ENCODE measurements around the gene RECQL5.
"Not testable (repeated sequence)": the region's sequence is repeated elsewhere in the genome, so short reads cannot be mapped to it uniquely, and the experiment has no call there.

Gene RECQL5

GRCh38 chr17:75639327-75639726 is 27.6 kb downstream of the RECQL5 start:
- no peak for TF ChIP-seq ZFX (IDR thresholded peaks at IDR 0.05; ENCODE audit: borderline replicate concordance)
- no peak for TF ChIP-seq CTCF (IDR thresholded peaks at IDR 0.05)
- H3K27ac ChIP-seq = no peak overlapping the region

GRCh38 chr17:75638893-75639292 is 28.1 kb downstream of the RECQL5 start:
- H3K27ac ChIP-seq = no peak overlapping the region
- TF ChIP-seq CTCF (IDR thresholded peaks at IDR 0.05) (no peak), ZFX (IDR thresholded peaks at IDR 0.05; ENCODE audit: borderline replicate concordance) (no peak)

GRCh38 chr17:75638039-75638438 is 28.9 kb downstream of the RECQL5 start:
- H3K27ac ChIP-seq = not testable (repeated sequence)

GRCh38 chr17:75637551-75637950 is 29.4 kb downstream of the RECQL5 start:
- no peak for TF ChIP-seq CTCF (IDR thresholded peaks at IDR 0.05)
- no peak for TF ChIP-seq ZFX (IDR thresholded peaks at IDR 0.05; ENCODE audit: borderline replicate concordance)
- no peak overlapping the region for H3K27ac ChIP-seq

- TF ChIP-seq CTCF (IDR thresholded peaks at IDR 0.05) (no peak), ZFX (IDR thresholded peaks at IDR 0.05; ENCODE audit: borderline replicate concordance) (no peak)
- no peak overlapping the region for H3K27ac ChIP-seq
Measured at GRCh38 chr17:75637143-75637538, 29.8 kb downstream of the RECQL5 start.

GRCh38 chr17:75636381-75637142 is 30.4 kb downstream of the RECQL5 start:
- TF ChIP-seq CTCF (IDR thresholded peaks at IDR 0.05) (no peak), ZFX (IDR thresholded peaks at IDR 0.05; ENCODE audit: borderline replicate concordance) (no peak)
- no peak overlapping the region for H3K27ac ChIP-seq

- no peak overlapping the region for H3K27ac ChIP-seq
- TF ChIP-seq ZFX (IDR thresholded peaks at IDR 0.05; ENCODE audit: borderline replicate concordance) (no peak), CTCF (IDR thresholded peaks at IDR 0.05) (no peak)
Measured at GRCh38 chr17:75635610-75636202, 31.2 kb downstream of the RECQL5 start.
